Testis (tissue), 2 donors: ENCODE results near the gene NCAM1.

Experiments
- POLR2A ChIP-seq: fragments of 450-650 bp; IDR thresholded peaks from one replicate; pipeline ENCODE4 v1.6.1; 2017; ENCODE audit warnings: antibody characterized with exemption, mild to moderate bottlenecking, moderate library complexity
- TF ChIP-seq, protein P1 (sequence below), 3 experiments: fragments of 450-650 bp in 2 of 3; fragments of 200-600 bp in 1 of 3; sonication (generic) in 1 of 3; IDR thresholded peaks; one replicate each; pipeline ENCODE4 v1.5.1; 2016 to 2019; ENCODE audit warnings: antibody characterized with exemption in 3 of 3, mild to moderate bottlenecking in 2 of 3, moderate library complexity in 1 of 3

GRCh38 chr11:112963368-112963955, 2.2 kb downstream of the NCAM1 start:
- TF ChIP-seq, protein P1, sequence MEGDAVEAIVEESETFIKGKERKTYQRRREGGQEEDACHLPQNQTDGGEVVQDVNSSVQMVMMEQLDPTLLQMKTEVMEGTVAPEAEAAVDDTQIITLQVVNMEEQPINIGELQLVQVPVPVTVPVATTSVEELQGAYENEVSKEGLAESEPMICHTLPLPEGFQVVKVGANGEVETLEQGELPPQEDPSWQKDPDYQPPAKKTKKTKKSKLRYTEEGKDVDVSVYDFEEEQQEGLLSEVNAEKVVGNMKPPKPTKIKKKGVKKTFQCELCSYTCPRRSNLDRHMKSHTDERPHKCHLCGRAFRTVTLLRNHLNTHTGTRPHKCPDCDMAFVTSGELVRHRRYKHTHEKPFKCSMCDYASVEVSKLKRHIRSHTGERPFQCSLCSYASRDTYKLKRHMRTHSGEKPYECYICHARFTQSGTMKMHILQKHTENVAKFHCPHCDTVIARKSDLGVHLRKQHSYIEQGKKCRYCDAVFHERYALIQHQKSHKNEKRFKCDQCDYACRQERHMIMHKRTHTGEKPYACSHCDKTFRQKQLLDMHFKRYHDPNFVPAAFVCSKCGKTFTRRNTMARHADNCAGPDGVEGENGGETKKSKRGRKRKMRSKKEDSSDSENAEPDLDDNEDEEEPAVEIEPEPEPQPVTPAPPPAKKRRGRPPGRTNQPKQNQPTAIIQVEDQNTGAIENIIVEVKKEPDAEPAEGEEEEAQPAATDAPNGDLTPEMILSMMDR (IDR thresholded peaks at IDR 0.05): no peak
- TF ChIP-seq POLR2A: no peak
